GM06990 (cell line): ENCODE results near the gene RIPOR3.
A peak's percentile ranks its signal among the peaks of the same experiment; 100 is the strongest.

Experiments
- DNase-seq: peaks from one replicate; pipeline ENCODE4 v3.0.0-alpha.2; 2011; ENCODE audit not compliant: insufficient read length; ENCODE audit errors: extremely low read depth
- H3K27me3 ChIP-seq: replicated peaks from 2 replicates; pipeline ENCODE4 v1.6.0; 2011; ENCODE audit warnings: low read length; ENCODE audit not compliant: control insufficient read depth, insufficient read depth
- H3K36me3 ChIP-seq: 2 replicates; pipeline ENCODE4 v1.5.1; 2011; ENCODE audit warnings: low read length; ENCODE audit not compliant: control insufficient read depth, insufficient read depth
- H3K4me3 ChIP-seq: replicated peaks from 2 replicates; pipeline ENCODE4 v1.5.1; 2011; ENCODE audit warnings: low read depth, mild to moderate bottlenecking, control low read depth, low read length
- CTCF ChIP-seq: IDR thresholded peaks from 2 replicates; pipeline ENCODE4 v1.5.1; 2011; ENCODE audit warnings: low read length, control low read depth, mild to moderate bottlenecking, inconsistent platforms; ENCODE audit not compliant: insufficient read depth, poor library complexity, severe bottlenecking

The RIPOR3 gene

GRCh38 chr20:50589548-50590347 lies 101.6 kb downstream of the RIPOR3 start:
- H3K36me3 ChIP-seq: peaks cover 25% of the 10 kb centered on the region
- no peaks in the 10 kb centered on the region for H3K27me3 ChIP-seq
- H3K4me3 ChIP-seq: no peak overlapping the region
- no peak for TF ChIP-seq CTCF
- no peak for DNase-seq

GRCh38 chr20:50588034-50588736 lies 103.2 kb downstream of the RIPOR3 start:
- no peak for DNase-seq
- no peaks in the 10 kb centered on the region for H3K27me3 ChIP-seq
- no peak overlapping the region for H3K4me3 ChIP-seq
- peaks cover 34% of the 10 kb centered on the region for H3K36me3 ChIP-seq
- peak; percentile 99 for TF ChIP-seq CTCF

- TF ChIP-seq CTCF: no peak
- DNase-seq: no peak
- peaks cover 38% of the 10 kb centered on the region for H3K36me3 ChIP-seq
- no peaks in the 10 kb centered on the region for H3K27me3 ChIP-seq
- no peak overlapping the region for H3K4me3 ChIP-seq
Measured at GRCh38 chr20:50587291-50587961, 103.9 kb downstream of the RIPOR3 start.

- no peak overlapping the region for H3K4me3 ChIP-seq
- peaks cover 43% of the 10 kb centered on the region for H3K36me3 ChIP-seq
- no peaks in the 10 kb centered on the region for H3K27me3 ChIP-seq
- TF ChIP-seq CTCF: no peak
- no peak for DNase-seq
Measured at GRCh38 chr20:50586531-50587232, 104.7 kb downstream of the RIPOR3 start.

GRCh38 chr20:50585678-50586077 lies 105.7 kb downstream of the RIPOR3 start:
- H3K36me3 ChIP-seq: peaks cover 50% of the 10 kb centered on the region
- TF ChIP-seq CTCF: no peak

More at GRCh38 chr20:50585678-50586077, 105.7 kb downstream of the RIPOR3 start:
- H3K27me3 ChIP-seq: no peaks in the 10 kb centered on the region
- DNase-seq: no peak
- no peak overlapping the region for H3K4me3 ChIP-seq
